ENCODE measurements around the gene PDZRN3.

DNA sequence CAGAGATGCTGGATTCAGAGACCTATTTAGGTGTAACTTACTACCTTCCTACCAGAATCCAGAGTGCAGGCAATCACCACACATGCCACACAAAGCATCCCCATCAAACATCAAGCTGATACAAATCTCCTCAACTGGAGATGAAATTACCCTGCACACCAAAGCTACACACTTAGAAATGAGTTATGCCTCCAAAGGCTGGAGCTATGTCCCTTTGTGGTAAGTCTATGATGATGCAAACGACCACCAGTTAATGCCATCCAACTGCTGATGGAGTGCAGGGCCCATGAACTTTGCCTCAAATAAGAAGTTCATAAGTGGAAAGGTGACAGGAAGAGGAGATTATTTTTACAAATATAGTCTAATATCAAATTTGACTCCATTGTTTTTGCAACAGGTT, 38.1 kb downstream of the PDZRN3 start:
- TF ChIP-seq, protein P1, sequence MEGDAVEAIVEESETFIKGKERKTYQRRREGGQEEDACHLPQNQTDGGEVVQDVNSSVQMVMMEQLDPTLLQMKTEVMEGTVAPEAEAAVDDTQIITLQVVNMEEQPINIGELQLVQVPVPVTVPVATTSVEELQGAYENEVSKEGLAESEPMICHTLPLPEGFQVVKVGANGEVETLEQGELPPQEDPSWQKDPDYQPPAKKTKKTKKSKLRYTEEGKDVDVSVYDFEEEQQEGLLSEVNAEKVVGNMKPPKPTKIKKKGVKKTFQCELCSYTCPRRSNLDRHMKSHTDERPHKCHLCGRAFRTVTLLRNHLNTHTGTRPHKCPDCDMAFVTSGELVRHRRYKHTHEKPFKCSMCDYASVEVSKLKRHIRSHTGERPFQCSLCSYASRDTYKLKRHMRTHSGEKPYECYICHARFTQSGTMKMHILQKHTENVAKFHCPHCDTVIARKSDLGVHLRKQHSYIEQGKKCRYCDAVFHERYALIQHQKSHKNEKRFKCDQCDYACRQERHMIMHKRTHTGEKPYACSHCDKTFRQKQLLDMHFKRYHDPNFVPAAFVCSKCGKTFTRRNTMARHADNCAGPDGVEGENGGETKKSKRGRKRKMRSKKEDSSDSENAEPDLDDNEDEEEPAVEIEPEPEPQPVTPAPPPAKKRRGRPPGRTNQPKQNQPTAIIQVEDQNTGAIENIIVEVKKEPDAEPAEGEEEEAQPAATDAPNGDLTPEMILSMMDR (IDR thresholded peaks at IDR 0.05; ENCODE audit: insufficient read depth, low read depth, low read length), result no peak
- no peak for TF ChIP-seq EZH2 (IDR thresholded peaks at IDR 0.05; ENCODE audit: insufficient read depth, low read length)

All from astrocyte (in vitro differentiated cells and primary cell).